Neural cell (in vitro differentiated cells): Measurements from ENCODE around the gene NBEAL1. TPM values are rescaled to one million over a fixed set of nuclear protein-coding genes. Genes with fewer than 3 reads are reported as not detected.
"Not testable (repeated sequence)": the region's sequence is repeated elsewhere in the genome, so short reads cannot be mapped to it uniquely, and the experiment has no call there.

Experiments
- H2AFZ ChIP-seq: fragments of 200-600, 300-800 bp; sonication (generic), shearing (Covaris generic); 2 replicates; pipeline ENCODE4 v1.6.0; 2014; ENCODE audit warnings: low read depth, mild to moderate bottlenecking, antibody characterized with exemption, low read length, moderate library complexity
- H3F3A ChIP-seq: fragments of 200-600 bp; shearing (Covaris generic); 2 replicates; pipeline ENCODE4 v1.6.1; 2016; ENCODE audit warnings: mild to moderate bottlenecking, moderate library complexity, mixed read lengths, antibody characterized with exemption, low read length; ENCODE audit not compliant: insufficient read depth, poor library complexity, severe bottlenecking
- H3K27ac ChIP-seq: fragments of 200-600, 300-800 bp; sonication (generic), shearing (Covaris generic); 2 replicates; pipeline ENCODE4 v1.5.1; 2014; ENCODE audit warnings: mild to moderate bottlenecking, low read length, moderate library complexity
- H3K27me3 ChIP-seq: fragments of 300-800, 200-600 bp; sonication (generic), shearing (Covaris generic); 2 replicates; pipeline ENCODE4 v1.6.0; 2014; ENCODE audit warnings: mild to moderate bottlenecking, low read depth, low read length, moderate library complexity; ENCODE audit not compliant: insufficient read depth
- H3K36me3 ChIP-seq: fragments of 300-800, 200-600 bp; sonication (generic), shearing (Covaris generic); 2 replicates; pipeline ENCODE4 v1.5.1; 2014; ENCODE audit warnings: mild to moderate bottlenecking, antibody characterized with exemption, low read length, moderate library complexity; ENCODE audit not compliant: insufficient read depth
- H3K4me2 ChIP-seq: fragments of 300-800, 200-600 bp; sonication (generic), shearing (Covaris generic); 2 replicates; pipeline ENCODE4 v1.6.0; 2014; ENCODE audit warnings: mild to moderate bottlenecking, low read length
- H3K4me3 ChIP-seq: fragments of 300-800, 200-600 bp; sonication (generic), shearing (Covaris generic); 2 replicates; pipeline ENCODE4 v1.5.1; 2014; ENCODE audit warnings: mild to moderate bottlenecking, low read length, moderate library complexity
- H3K79me2 ChIP-seq: fragments of 200-600 bp; shearing (Covaris generic); replicated peaks from 2 replicates; pipeline ENCODE4 v1.6.0; 2014; ENCODE audit warnings: mild to moderate bottlenecking, low read length, moderate library complexity; ENCODE audit not compliant: insufficient read depth
- H3K9ac ChIP-seq: fragments of 300-800, 200-600 bp; sonication (generic), shearing (Covaris generic); 2 replicates; pipeline ENCODE4 v1.6.1; 2016; ENCODE audit warnings: mild to moderate bottlenecking, low read length, mixed read lengths
- H3K9me2 ChIP-seq: fragments of 200-600 bp; shearing (Covaris generic); 2 replicates; pipeline ENCODE4 v1.6.1; 2016; ENCODE audit warnings: mild to moderate bottlenecking, low read length, mixed read lengths; ENCODE audit not compliant: insufficient read depth
- H3K9me3 ChIP-seq: fragments of 200-600, 300-800 bp; sonication (generic), shearing (Covaris generic); 2 replicates; pipeline ENCODE4 v1.6.1; 2016; ENCODE audit warnings: mild to moderate bottlenecking, mixed run types, low read length, moderate library complexity, mixed read lengths
- H4K20me1 ChIP-seq: fragments of 200-600 bp; shearing (Covaris generic); 2 replicates; pipeline ENCODE4 v1.6.1; 2016; ENCODE audit warnings: mild to moderate bottlenecking, mixed run types; ENCODE audit not compliant: insufficient read depth
- CTCF ChIP-seq: fragments of 450-650 bp; IDR thresholded peaks from 2 replicates; pipeline ENCODE4 v1.5.1; 2014; ENCODE audit warnings: antibody characterized with exemption, mild to moderate bottlenecking, moderate library complexity; ENCODE audit not compliant: poor library complexity, severe bottlenecking
- EP300 ChIP-seq: fragments of 450-650 bp; conservative IDR thresholded peaks from 2 replicates; pipeline ENCODE4 v1.6.1; 2014; ENCODE audit warnings: antibody characterized with exemption, mild to moderate bottlenecking, moderate library complexity; ENCODE audit not compliant: poor library complexity, severe bottlenecking
- EZH2 ChIP-seq: fragments of 200-600, 300-800 bp; shearing (Covaris generic), sonication (generic); IDR thresholded peaks from 2 replicates; pipeline ENCODE4 v1.6.1; 2014; ENCODE audit warnings: antibody characterized with exemption, low read length, borderline replicate concordance, mild to moderate bottlenecking; ENCODE audit not compliant: insufficient read depth, poor library complexity, severe bottlenecking
- MXI1 ChIP-seq: fragments of 450-650 bp; conservative IDR thresholded peaks from 2 replicates; pipeline ENCODE4 v1.6.1; 2014; ENCODE audit warnings: antibody characterized with exemption, mild to moderate bottlenecking; ENCODE audit not compliant: poor library complexity, severe bottlenecking
- POLR2AphosphoS5 ChIP-seq: IDR thresholded peaks from 2 replicates; pipeline ENCODE4 v1.6.1; 2012
- RAD21 ChIP-seq: fragments of 450-650 bp; conservative IDR thresholded peaks from 2 replicates; pipeline ENCODE4 v1.6.1; 2014; ENCODE audit warnings: antibody characterized with exemption, mild to moderate bottlenecking, moderate library complexity
- REST ChIP-seq: IDR thresholded peaks from 2 replicates; pipeline ENCODE4 v1.6.1; 2012; ENCODE audit warnings: borderline replicate concordance
- SMC3 ChIP-seq: fragments of 450-650 bp; conservative IDR thresholded peaks from 2 replicates; pipeline ENCODE4 v1.6.1; 2014; ENCODE audit warnings: antibody characterized with exemption, mild to moderate bottlenecking, moderate library complexity; ENCODE audit not compliant: poor library complexity
- TAF1 ChIP-seq: IDR thresholded peaks from 2 replicates; pipeline ENCODE4 v1.6.1; 2012; ENCODE audit warnings: low read depth
- polyA plus RNA-seq: library from polyadenylated mRNA; depleted of rRNA; stranded (reverse); fragments of >200 nt; gene quantifications from 2 replicates; pipeline ENCODE4 v1.2.3, GENCODE V29; 2014

The NBEAL1 gene
- polyA plus RNA-seq, 1 donor from 2014 or later, result 7.9 TPM

GRCh38 chr2:203090721-203091120 is 76.0 kb downstream of the NBEAL1 start:
- not testable (repeated sequence) for H4K20me1 ChIP-seq, H3K4me3 ChIP-seq, H3K79me2 ChIP-seq, H3K36me3 ChIP-seq, H3K4me2 ChIP-seq, H3K27me3 ChIP-seq, H3K9me2 ChIP-seq, H3K9me3 ChIP-seq, H3K9ac ChIP-seq, H3K27ac ChIP-seq, H3F3A ChIP-seq, H2AFZ ChIP-seq

- H3K9ac ChIP-seq, result no peak overlapping the region
- H3K9me3 ChIP-seq, result no peaks in the 10 kb centered on the region
- no peak overlapping the region for H2AFZ ChIP-seq
- H3K27ac ChIP-seq, result no peak overlapping the region
- no peaks in the 10 kb centered on the region for H3F3A ChIP-seq
- no peaks in the 10 kb centered on the region for H3K9me2 ChIP-seq
- H3K4me3 ChIP-seq, result no peak overlapping the region
- H3K27me3 ChIP-seq, result no peaks in the 10 kb centered on the region
- no peaks in the 10 kb centered on the region for H3K36me3 ChIP-seq
- no peak for TF ChIP-seq SMC3
- no peak for TF ChIP-seq MXI1
- no peak for TF ChIP-seq POLR2AphosphoS5
- TF ChIP-seq EP300, result no peak
- no peak for TF ChIP-seq RAD21
- TF ChIP-seq EZH2, result no peak
- TF ChIP-seq TAF1, result no peak
- no peak for TF ChIP-seq CTCF
- no peak for TF ChIP-seq REST
- H3K79me2 ChIP-seq, result no peaks in the 10 kb centered on the region
- no peak overlapping the region for H3K4me2 ChIP-seq
- no peaks in the 10 kb centered on the region for H4K20me1 ChIP-seq
Measured at GRCh38 chr2:203097735-203098134, 83.1 kb downstream of the NBEAL1 start.

GRCh38 chr2:203102357-203102756 is 87.7 kb downstream of the NBEAL1 start:
- H3F3A ChIP-seq, H3K9me2 ChIP-seq, H4K20me1 ChIP-seq, H3K79me2 ChIP-seq, H3K4me2 ChIP-seq, H3K27me3 ChIP-seq, H3K4me3 ChIP-seq, H3K36me3 ChIP-seq, H3K9ac ChIP-seq, H3K27ac ChIP-seq, H3K9me3 ChIP-seq, H2AFZ ChIP-seq: not testable (repeated sequence)
